Measurements from ENCODE around the gene IL17RA.

- TF ChIP-seq ZNF274 (IDR thresholded peaks at IDR 0.05; ENCODE audit: low read depth, low read length) (no peak), SUZ12 (IDR thresholded peaks at IDR 0.05; ENCODE audit: extremely low read depth, insufficient read depth, insufficient read length) (no peak), YY1 (IDR thresholded peaks at IDR 0.05; ENCODE audit: insufficient read depth, insufficient read length) (no peak)
These were observed 24.7 kb upstream of the IL17RA start for GRCh38 chr22:17060126-17060525.
